HepG2 (cell line): Measurements from ENCODE around the gene LRRC42. TPM values are rescaled to one million over a fixed set of nuclear protein-coding genes. Genes with fewer than 3 reads are reported as not detected.
"Not testable (repeated sequence)": the region's sequence is repeated elsewhere in the genome, so short reads cannot be mapped to it uniquely, and the experiment has no call there.

ENCODE experiments used
- ATAC-seq: fragments of 200-7000 bp; cut with Tn5 transposase; 3 replicates; pipeline ENCODE4 v1.9.1; 2020; ENCODE audit warnings: mild to moderate bottlenecking, moderate library complexity
- BruUV-seq: library from RNA; stranded (reverse); fragments of 400-500 nt; replicated peaks from 2 replicates; lab custom pipeline; 2021; lab: Mats Ljungman, UMichigan
- CTCF ChIA-PET: fragments of 300-600 bp; formaldehyde crosslinking; extraction: SDS; loops from one replicate; lab custom pipeline; 2021; ENCODE audit warnings: low total read pairs, inconsistent platforms, low intra/inter-chr PET ratio; lab: Yijun Ruan, JAX
- POLR2A ChIA-PET: fragments of 350-600 bp; sonication (Branson Sonifier 250); formaldehyde crosslinking; loops from one replicate; lab custom pipeline; 2020; ENCODE audit warnings: antibody characterized with exemption, inconsistent platforms; lab: Yijun Ruan, JAX
- DNase-seq: peaks from one replicate; pipeline ENCODE4 v3.0.0-alpha.2; 2015; ENCODE audit warnings: low spot score
- FAIRE-seq: peaks from 3 replicates; lab custom pipeline; 2011; peaks lifted over from hg19 to GRCh38; lab: Jason Lieb, UNC
- H2AFZ ChIP-seq: one replicate; pipeline ENCODE4 v1.6.1; 2011; ENCODE audit warnings: low read length, inconsistent platforms
- H3K27ac ChIP-seq: fragments of 300-600 bp; 3 replicates; pipeline ENCODE4 v1.8.0; 2011; ENCODE audit warnings: mixed run types, mild to moderate bottlenecking, mixed read lengths, low read length, inconsistent platforms; ENCODE audit not compliant: insufficient read depth; ENCODE audit errors: extremely low read length
- H3K27me3 ChIP-seq, 2 experiments: fragments of 200-600 bp in 1 of 2; 2 replicates in 1 of 2; 3 replicates in 1 of 2; pipeline versions ENCODE4 v1.6.0 to v1.8.0; 2011; ENCODE audit warnings: low read length in 2 of 2, mild to moderate bottlenecking in 2 of 2, moderate library complexity in 2 of 2, inconsistent platforms in 1 of 2; ENCODE audit not compliant: insufficient read depth in 2 of 2, control insufficient read depth in 1 of 2
- H3K36me3 ChIP-seq, 2 experiments: fragments of 200-600 bp in 1 of 2; replicated peaks in 1 of 2; 2 replicates in 1 of 2; 3 replicates in 1 of 2; pipeline versions ENCODE4 v1.5.1 to v1.8.0; 2011; ENCODE audit warnings: low read length in 2 of 2, inconsistent platforms in 1 of 2; ENCODE audit not compliant: insufficient read depth in 2 of 2, control insufficient read depth in 1 of 2
- H3K4me1 ChIP-seq: 2 replicates; pipeline ENCODE4 v1.5.1; 2012; ENCODE audit warnings: low read length, inconsistent platforms; ENCODE audit not compliant: insufficient read depth
- H3K4me2 ChIP-seq: 2 replicates; pipeline ENCODE4 v1.6.0; 2011; ENCODE audit warnings: low read depth, low read length, inconsistent platforms
- H3K4me3 ChIP-seq, 3 experiments: fragments of 200-600 bp in 1 of 3; sonication (generic), shearing (Covaris generic) in 1 of 3; replicated peaks in 1 of 3; 2 replicates each; pipeline ENCODE4 v1.5.1; 2011 to 2016; ENCODE audit warnings: low read length in 3 of 3, inconsistent platforms in 2 of 3, low read depth in 2 of 3, mild to moderate bottlenecking in 2 of 3, control low read depth in 1 of 3, mixed read lengths in 1 of 3; ENCODE audit not compliant: insufficient read depth in 1 of 3
- H3K79me2 ChIP-seq: one replicate; pipeline ENCODE4 v1.6.1; 2011; ENCODE audit warnings: low read length, inconsistent platforms; ENCODE audit not compliant: insufficient read depth
- H3K9ac ChIP-seq: 2 replicates; pipeline ENCODE4 v1.6.0; 2011; ENCODE audit warnings: mild to moderate bottlenecking, low read depth, low read length, inconsistent platforms; ENCODE audit not compliant: insufficient read depth
- H3K9me3 ChIP-seq: 2 replicates; pipeline ENCODE4 v1.5.1; 2012; ENCODE audit warnings: mild to moderate bottlenecking, low read length
- H4K20me1 ChIP-seq: 2 replicates; pipeline ENCODE4 v1.6.0; 2011; ENCODE audit warnings: inconsistent platforms, mild to moderate bottlenecking, low read length, moderate library complexity; ENCODE audit not compliant: insufficient read depth
- HMGXB3 ChIP-seq: sonication (generic); formaldehyde crosslinking; IDR thresholded peaks from 2 replicates; pipeline ENCODE4 v1.4.0; 2020; ENCODE audit warnings: missing genetic modification reagents, borderline replicate concordance
- KAT2B ChIP-seq: fragments of 150-350 bp; IDR thresholded peaks from 2 replicates; pipeline ENCODE4 v1.6.1; 2014; ENCODE audit warnings: low read depth, low read length, borderline replicate concordance
- NFYB ChIP-seq: sonication (generic); formaldehyde crosslinking; IDR thresholded peaks from 2 replicates; pipeline ENCODE4 v1.4.0; 2020; ENCODE audit warnings: missing genetic modification reagents
- NFYC ChIP-seq: IDR thresholded peaks from 2 replicates; pipeline ENCODE4 v1.6.1; 2016; ENCODE audit warnings: missing genetic modification reagents, missing compliant biosample characterization
- PAXIP1 ChIP-seq: sonication (generic); formaldehyde crosslinking; conservative IDR thresholded peaks from 2 replicates; pipeline ENCODE4 v1.4.0; 2020; ENCODE audit warnings: mild to moderate bottlenecking, missing genetic modification reagents, moderate library complexity
- ZBTB25 ChIP-seq: IDR thresholded peaks from 2 replicates; pipeline ENCODE4 v1.6.1; 2018; ENCODE audit warnings: missing genetic modification reagents
- ZNF329 ChIP-seq: sonication (generic); formaldehyde crosslinking; IDR thresholded peaks from 2 replicates; pipeline ENCODE4 v1.9.0; 2021; ENCODE audit warnings: low read depth, mild to moderate bottlenecking, missing genetic modification reagents
- WGBS: methylation state at CpG from one replicate; pipeline ENCODE4 v1.1.6; 2017; ENCODE audit warnings: low lambda C conversion rate; 5-methylcytosine and 5-hydroxymethylcytosine counted together
- in situ Hi-C: cut with HindIII; loops from 2 replicates; pipeline ENCODE4 v1.10.0; 2017; ENCODE audit warnings: low pct_unique_long_range_greater_than_20kb; ENCODE audit not compliant: extremely low pct_ligation_motif_present
- intact Hi-C: fragments of 100-400 bp; cut with micrococcal nuclease; formaldehyde crosslinking; loops from one replicate; pipeline ENCODE4 v1.10.0; 2022; ENCODE audit not compliant: unreplicated experiment
- polyA plus RNA-seq, 8 experiments: library from polyadenylated mRNA; depleted of rRNA in 3 of 8; stranded (reverse) in 7 of 8; unstranded in 1 of 8; fragments of >200 nt; fragmentation: Illumina TruSeq in 4 of 8; extraction: Trizol in 4 of 8; gene quantifications; 2 replicates each; pipeline versions ENCODE4 v1.2.1 to v1.2.3, GENCODE V29; 2011 to 2016; ENCODE audit warnings: low read depth in 4 of 8, missing spikeins in 1 of 8, mixed read lengths in 1 of 8; ENCODE audit not compliant: insufficient read depth in 1 of 8
- total RNA-seq, 5 experiments: library from RNA; depleted of rRNA; stranded (reverse); fragments of >200 nt; fragmentation: Illumina TruSeq; extraction: Trizol; gene quantifications; 2 replicates each; pipeline ENCODE4 v1.2.3, GENCODE V29; 2016; ENCODE audit warnings: low read depth in 1 of 5

LRRC42 gene
- total and polyA plus RNA-seq, 2 of the 13 experiments (the other 11 are each of a cell fraction or from before 2014, with no cell fraction given), result 30.6 to 43.6 TPM

- TF ChIP-seq NFYC (CRISPR knock-in tag) (peak; percentile 52), NFYB (CRISPR knock-in tag) (peak; percentile 59)
- TF ChIP-seq, all 625 proteins: peak for 2; not testable (repeated sequence) for 623
- H3K4me1 ChIP-seq, result peaks cover 26% of the 10 kb centered on the region
- H3K9ac ChIP-seq, H3K36me3 ChIP-seq, H3K4me2 ChIP-seq, H4K20me1 ChIP-seq, H3K27ac ChIP-seq, ATAC-seq, H3K27me3 ChIP-seq, H2AFZ ChIP-seq, FAIRE-seq, intact Hi-C loops, H3K4me3 ChIP-seq, in situ Hi-C loops, CTCF ChIA-PET, H3K9me3 ChIP-seq, DNase-seq, BruUV-seq, H3K79me2 ChIP-seq: not testable (repeated sequence)
- 87% methylated on average over 9 of the region's 19 CpGs for WGBS
- POLR2A ChIA-PET, result interaction anchor here (1.2 to 1.7 kb wide), 2 partner anchors 12 to 58 kb away, joined by 3 to 4 read pairs; partner anchors contain the start of gene IFT25
Observed at GRCh38 chr1:54003750-54004480, 57.8 kb downstream of the LRRC42 start.

GRCh38 chr1:54004481-54005049, 58.4 kb downstream of the LRRC42 start:
- Histone ChIP-seq H4K20me1 (no peaks in the 10 kb centered on the region), H3K4me1 (peaks cover 26% of the 10 kb centered on the region), H2AFZ (no peak overlapping the region), H3K4me2 (no peak overlapping the region), H3K9ac (no peak overlapping the region), H3K79me2 (no peaks in the 10 kb centered on the region), H3K36me3 (no peaks in the 10 kb centered on the region), H3K27ac (no peak overlapping the region), H3K4me3 (no peak overlapping the region), H3K9me3 (no peaks in the 10 kb centered on the region), H3K27me3 (no peaks in the 10 kb centered on the region)
- ChIA-PET CTCF (no interaction called here), POLR2A (no interaction called here)
- 95% methylated on average over 11 of the region's 27 CpGs for WGBS
- no TSS peak for BruUV-seq
- no peak for ATAC-seq
- in situ Hi-C loops, result no loop called here
- intact Hi-C loops, result no loop called here
- FAIRE-seq, result no peak
- DNase-seq, result no peak
- TF ChIP-seq KAT2B (no peak), ZNF329 (no peak), HMGXB3 (CRISPR knock-in tag) (no peak), ZBTB25 (CRISPR knock-in tag) (no peak), PAXIP1 (CRISPR knock-in tag) (no peak)
